GM12878 (cell line): ENCODE measurements around the gene NTF4. TPM values are rescaled to one million over a fixed set of nuclear protein-coding genes. Genes with fewer than 3 reads are reported as not detected.

ENCODE experiments used
- ATAC-seq: fragments of 200-7000 bp; cut with Tn5 transposase; 3 replicates; pipeline ENCODE4 v1.9.1; 2020; ENCODE audit warnings: mild to moderate bottlenecking, moderate library complexity
- BruUV-seq: library from RNA; stranded (reverse); fragments of 400-500 nt; replicated peaks from 2 replicates; lab custom pipeline; 2021; lab: Mats Ljungman, UMichigan
- CTCF ChIA-PET: fragments of 300-600 bp; sonication (Branson Sonifier 250); formaldehyde crosslinking; extraction: SDS; loops from one replicate; lab custom pipeline; 2021; ENCODE audit warnings: inconsistent platforms; lab: Yijun Ruan, JAX
- POLR2A ChIA-PET: fragments of 350-600 bp; formaldehyde crosslinking; extraction: SDS; loops from one replicate; lab custom pipeline; 2021; ENCODE audit warnings: inconsistent platforms; lab: Charles Lee
- RAD21 ChIA-PET: fragments of 300-600 bp; sonication (Branson Sonifier 250); formaldehyde crosslinking; loops from one replicate; lab custom pipeline; 2023; ENCODE audit warnings: antibody characterized with exemption; ENCODE audit not compliant: unreplicated experiment; lab: Charles Lee
- SMC1A ChIA-PET: fragments of 300-600 bp; sonication (Branson Sonifier 250); formaldehyde crosslinking; loops from one replicate; lab custom pipeline; 2023; ENCODE audit not compliant: unreplicated experiment, uncharacterized antibody; lab: Charles Lee
- DNase-seq: peaks from one replicate; pipeline ENCODE4 v3.0.0-alpha.2; 2011; ENCODE audit warnings: low read depth, low spot score
- FAIRE-seq: peaks from 3 replicates; lab custom pipeline; 2011; peaks lifted over from hg19 to GRCh38; lab: Jason Lieb, UNC
- H2AFZ ChIP-seq: 2 replicates; pipeline ENCODE4 v1.6.0; 2011; ENCODE audit warnings: low read depth, low read length, control low read depth; ENCODE audit not compliant: control insufficient read depth
- H3K27ac ChIP-seq: 2 replicates; pipeline ENCODE4 v1.5.1; 2011; ENCODE audit warnings: control low read depth; ENCODE audit not compliant: control insufficient read depth, insufficient read depth
- H3K27me3 ChIP-seq, 2 experiments: replicated peaks in 1 of 2; 2 replicates each; pipeline versions ENCODE4 v1.6.0 to v1.6.1; 2011; ENCODE audit warnings: low read length in 1 of 2; ENCODE audit not compliant: control insufficient read depth in 2 of 2, insufficient read depth in 2 of 2
- H3K36me3 ChIP-seq, 2 experiments: 2 replicates each; pipeline ENCODE4 v1.5.1; 2011; ENCODE audit warnings: low read length in 1 of 2; ENCODE audit not compliant: control insufficient read depth in 2 of 2, insufficient read depth in 2 of 2
- H3K4me1 ChIP-seq: 2 replicates; pipeline ENCODE4 v1.6.1; 2011; ENCODE audit warnings: mild to moderate bottlenecking, low read length, moderate library complexity, mixed read lengths; ENCODE audit not compliant: control insufficient read depth, insufficient read depth
- H3K4me2 ChIP-seq: 2 replicates; pipeline ENCODE4 v1.6.0; 2011; ENCODE audit warnings: control low read depth; ENCODE audit not compliant: control insufficient read depth, insufficient read depth
- H3K4me3 ChIP-seq: fragments of 200-600 bp; sonication (generic); 2 replicates; pipeline ENCODE4 v1.5.1; 2016
- H3K79me2 ChIP-seq: 2 replicates; pipeline ENCODE4 v1.6.0; 2011; ENCODE audit warnings: low read length; ENCODE audit not compliant: control insufficient read depth, insufficient read depth
- H3K9ac ChIP-seq: 2 replicates; pipeline ENCODE4 v1.8.0; 2011; ENCODE audit warnings: low read length, control low read depth, mixed read lengths; ENCODE audit not compliant: control insufficient read depth, insufficient read depth
- H3K9me3 ChIP-seq: replicated peaks from 3 replicates; pipeline ENCODE4 v1.5.1; 2011; ENCODE audit warnings: mild to moderate bottlenecking, low read length; ENCODE audit not compliant: control insufficient read depth, insufficient read depth
- H4K20me1 ChIP-seq: 2 replicates; pipeline ENCODE4 v1.6.0; 2011; ENCODE audit not compliant: control insufficient read depth, insufficient read depth
- ATF2 ChIP-seq: IDR thresholded peaks from 2 replicates; pipeline ENCODE4 v1.6.1; 2012; ENCODE audit warnings: low read length, inconsistent platforms
- GABPA ChIP-seq: IDR thresholded peaks from 2 replicates; pipeline ENCODE4 v1.6.1; 2014; ENCODE audit warnings: antibody characterized with exemption, low read depth, mild to moderate bottlenecking, inconsistent platforms
- IKZF2 ChIP-seq, 2 experiments: fragments of 450-650 bp; IDR thresholded peaks; 2 replicates each; pipeline ENCODE4 v1.6.1; 2017; ENCODE audit warnings: mild to moderate bottlenecking in 2 of 2, moderate library complexity in 2 of 2
- MLLT1 ChIP-seq: fragments of 450-650 bp; IDR thresholded peaks from 2 replicates; pipeline ENCODE4 v1.6.1; 2016; ENCODE audit warnings: mild to moderate bottlenecking
- MTA2 ChIP-seq: fragments of 450-650 bp; IDR thresholded peaks from 2 replicates; pipeline ENCODE4 v1.6.1; 2016; ENCODE audit warnings: low read depth, mild to moderate bottlenecking, moderate library complexity
- MYB ChIP-seq: fragments of 150-350 bp; IDR thresholded peaks from 2 replicates; pipeline ENCODE4 v1.6.1; 2014; ENCODE audit warnings: mild to moderate bottlenecking, low read depth, low read length, borderline replicate concordance
- TCF3 ChIP-seq: IDR thresholded peaks from 2 replicates; pipeline ENCODE4 v1.6.1; 2012; ENCODE audit warnings: low read depth, mild to moderate bottlenecking, low read length, borderline replicate concordance; ENCODE audit not compliant: insufficient read depth
- WRNIP1 ChIP-seq: IDR thresholded peaks from 2 replicates; pipeline ENCODE4 v1.6.1; 2011; ENCODE audit warnings: low read depth, low read length, improper control_type of control experiment, borderline replicate concordance
- WGBS: methylation state at CpG from one replicate; pipeline ENCODE4 v1.1.6; 2016; ENCODE audit warnings: low lambda C conversion rate; ENCODE audit not compliant: insufficient replicate concordance, insufficient coverage; ENCODE audit errors: missing lambda C conversion rate; 5-methylcytosine and 5-hydroxymethylcytosine counted together
- in situ Hi-C: fragments of 300-500 bp; cut with MboI; formaldehyde crosslinking; loops from 9 replicates; pipeline ENCODE4 v1.14.3; 2018; ENCODE audit warnings: mixed read lengths
- intact Hi-C: fragments of 100-400 bp; cut with micrococcal nuclease; formaldehyde crosslinking; loops from one replicate; pipeline ENCODE4 v1.14.2; 2022; ENCODE audit not compliant: unreplicated experiment
- polyA plus RNA-seq, 11 experiments: library from polyadenylated mRNA; depleted of rRNA in 4 of 11; unstranded in 6 of 11; stranded (reverse) in 5 of 11; fragments of >200 nt; fragmentation: Nextera tagmentation in 4 of 11; fragmentation: Illumina TruSeq in 1 of 11; extraction: Ambion mirVana in 4 of 11; extraction: Trizol in 1 of 11; gene quantifications; 1 replicate in 1 of 11; 2 replicates in 10 of 11; pipeline versions ENCODE4 v1.2.1 to v1.2.3, GENCODE V29; 2011 to 2016; ENCODE audit warnings: inconsistent platforms in 2 of 11, missing spikeins in 2 of 11, low read depth in 1 of 11
- total RNA-seq, 4 experiments: library from RNA; depleted of rRNA in 3 of 4; stranded (reverse); fragments of >200 nt in 3 of 4; fragmentation: Illumina TruSeq in 1 of 4; extraction: Trizol in 1 of 4; gene quantifications; 2 replicates each; pipeline versions ENCODE4 v1.2.1 to v1.2.3, GENCODE V29; 2013 to 2021

Gene NTF4
- total and polyA plus RNA-seq, 10 of the 15 experiments (the other 5 are each of a cell fraction or from before 2014, with no cell fraction given) = not detected

- peaks cover 4% of the 10 kb centered on the region; the same call in 1 of the 2 replicates for H3K4me1 ChIP-seq
- RAD21 ChIA-PET = interaction anchor here (1.2 kb wide), 1 partner anchor 113 kb away, joined by 3 read pairs; no protein-coding TSS in a partner anchor
- in situ Hi-C loops = no loop called here
- DNase-seq = no peak
- peak overlapping the region; percentile 87; the same call in 1 of the 2 replicates for H3K27ac ChIP-seq
- POLR2A ChIA-PET = no interaction called here
- no peak for TF ChIP-seq MYB
- TF ChIP-seq GABPA = no peak
- no peak for TF ChIP-seq ATF2
- 37% methylated on average over 11 of the region's 11 CpGs for WGBS
- H3K4me3 ChIP-seq = peak overlapping the region; percentile 89
- H3K9ac ChIP-seq = peak overlapping the region; percentile 90
- peaks cover 12 to 23% of the 10 kb centered on the region in 2 experiments for H3K36me3 ChIP-seq
- peak overlapping the region; percentile 80 for H3K4me2 ChIP-seq
- 0 out of 2 replicates have a peak, but pooled peaks cover 6% of the 10 kb centered on the region for H4K20me1 ChIP-seq
- ATAC-seq = no peak
- FAIRE-seq = no peak
- H3K27me3 ChIP-seq = no peaks in the 10 kb centered on the region
- intact Hi-C loops = no loop called here
- no TSS peak for BruUV-seq
- no peaks in the 10 kb centered on the region; the same call in 2 of the 3 replicates for H3K9me3 ChIP-seq
- CTCF ChIA-PET = interaction anchor here (4.7 kb wide), 1 partner anchor 11 kb away, joined by 35 read pairs; no protein-coding TSS in a partner anchor
- no peak overlapping the region for H2AFZ ChIP-seq
- H3K79me2 ChIP-seq = peaks cover 41% of the 10 kb centered on the region
- SMC1A ChIA-PET = no interaction called here
These were observed 21.7 kb upstream of the NTF4 start for GRCh38 chr19:49086296-49086695.

- SMC1A ChIA-PET = no interaction called here
- FAIRE-seq (no peak), ATAC-seq (no peak), DNase-seq (no peak)
- 0% methylated on average over 14 of the region's 14 CpGs for WGBS
- Histone ChIP-seq H2AFZ (0 out of 2 replicates have a peak overlapping the region, but pooled peaks have one; percentile 81), H4K20me1 (0 out of 2 replicates have a peak, but pooled peaks cover 6% of the 10 kb centered on the region), H3K4me1 (peaks cover 4% of the 10 kb centered on the region; the same call in 1 of the 2 replicates), H3K4me3 (peak overlapping the region; percentile 89), H3K9ac (peak overlapping the region; percentile 90), H3K36me3 (peaks cover 12 to 20% of the 10 kb centered on the region in 2 experiments), H3K27me3 (no peaks in the 10 kb centered on the region), H3K9me3 (no peaks in the 10 kb centered on the region; the same call in 2 of the 3 replicates), H3K27ac (peak overlapping the region; percentile 87), H3K79me2 (peaks cover 41% of the 10 kb centered on the region), H3K4me2 (peak overlapping the region; percentile 80; the same call in 1 of the 2 replicates)
- in situ Hi-C loops = no loop called here
- intact Hi-C loops = no loop called here
- RAD21 ChIA-PET = interaction anchor here (1.2 kb wide), 1 partner anchor 113 kb away, joined by 3 read pairs; no protein-coding TSS in a partner anchor
- CTCF ChIA-PET = interaction anchor here (4.7 kb wide), 1 partner anchor 12 kb away, joined by 35 read pairs; no protein-coding TSS in a partner anchor
- TF ChIP-seq IKZF2 (IDR thresholded peaks at IDR 0.05) (0 out of 4 replicates have a peak, but pooled peaks of 1 of the 2 experiments have one; percentile 6), WRNIP1 (0 out of 2 replicates have a peak, but pooled peaks have one; percentile 74), MLLT1 (0 out of 2 replicates have a peak, but pooled peaks have one; percentile 48), TCF3 (no peak), MTA2 (0 out of 2 replicates have a peak, but pooled peaks have one; percentile 21)
- POLR2A ChIA-PET = no interaction called here
- BruUV-seq = no TSS peak
These were observed 21.2 kb upstream of the NTF4 start for GRCh38 chr19:49085868-49086232.
